ENCODE results near the gene SUGCT. TPM values are rescaled to one million over a fixed set of nuclear protein-coding genes. Genes with fewer than 3 reads are reported as not detected.

The SUGCT gene
- polyA plus RNA-seq, 1 of the 3 experiments (the other 2 are of a cell fraction) = 53.7 TPM

GRCh38 chr7:40836218-40836617, 701.4 kb downstream of the SUGCT start:
- no peaks in the 10 kb centered on the region for H3K27me3 ChIP-seq (ENCODE audit: insufficient read depth)
- peaks cover 23% of the 10 kb centered on the region; the same call in 1 of the 2 replicates for H3K79me2 ChIP-seq (ENCODE audit: insufficient read depth)
- H3K27ac ChIP-seq (ENCODE audit: low read depth in 2 of 2, low read length in 1 of 2) = no peak overlapping the region
- no peak overlapping the region for H3K9ac ChIP-seq
- TF ChIP-seq GATA2 (CRISPR knock-in tag; IDR thresholded peaks at IDR 0.05) (no peak), POLR2AphosphoS5 (IDR thresholded peaks at IDR 0.05; ENCODE audit: low read depth, low read length) (no peak), RXRA (IDR thresholded peaks at IDR 0.05; ENCODE audit: borderline replicate concordance, low read depth) (no peak)
- H3K4me3 ChIP-seq (ENCODE audit: low read depth in 2 of 2, low read length in 1 of 2) = no peak overlapping the region
- 87% methylated on average over 6 of the region's 6 CpGs for WGBS (ENCODE audit: low lambda C conversion rate)
- H3K4me2 ChIP-seq = no peak overlapping the region
- H3K36me3 ChIP-seq (replicated peaks in 1 of 2; ENCODE audit: control insufficient read depth in 1 of 2, insufficient read depth in 2 of 2, low read length in 1 of 2) = peaks cover 8 to 28% of the 10 kb centered on the region in 2 experiments
- H3F3A ChIP-seq (replicated peaks; ENCODE audit: insufficient read depth) = peaks cover 12% of the 10 kb centered on the region
- H3K9me2 ChIP-seq = no peaks in the 10 kb centered on the region
- H3K4me1 ChIP-seq (ENCODE audit: control insufficient read depth in 1 of 2, insufficient read depth in 2 of 2, low read depth in 1 of 2, low read length in 1 of 2) = no peaks in the 10 kb centered on the region
- H3K9me3 ChIP-seq = peaks cover 22% of the 10 kb centered on the region
- no peak overlapping the region for H2AFZ ChIP-seq (ENCODE audit: low read depth)
- no peak for DNase-seq
- ChIA-PET CTCF (no interaction called here), POLR2A (no interaction called here)
- no peaks in the 10 kb centered on the region for H4K20me1 ChIP-seq (ENCODE audit: insufficient read depth)

DNA sequence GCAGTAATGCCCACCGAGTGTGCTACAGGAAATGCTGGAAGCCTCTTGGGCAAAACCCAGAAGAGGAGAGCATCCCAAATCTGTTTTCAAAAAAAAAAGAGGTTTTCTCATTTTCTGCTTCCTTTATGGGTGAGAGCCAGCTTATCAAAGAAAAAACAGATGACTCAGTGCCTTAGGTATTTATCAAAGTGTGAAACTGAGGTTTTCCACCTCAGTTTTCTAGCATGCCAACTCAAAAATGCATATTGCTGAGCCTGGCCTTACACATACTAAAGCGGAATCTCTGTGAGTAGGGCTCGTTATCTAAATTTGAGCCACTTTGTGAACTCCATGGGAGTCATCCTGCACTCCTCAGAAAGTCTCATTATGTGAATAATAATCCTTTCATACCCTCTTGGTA, 705.1 kb downstream of the SUGCT start:
- Histone ChIP-seq H3K27ac (ENCODE audit: low read depth in 2 of 2, low read length in 1 of 2) (no peak overlapping the region), H3K79me2 (ENCODE audit: insufficient read depth) (peaks cover 23% of the 10 kb centered on the region; the same call in 1 of the 2 replicates), H4K20me1 (ENCODE audit: insufficient read depth) (no peaks in the 10 kb centered on the region), H3K36me3 (replicated peaks in 1 of 2; ENCODE audit: control insufficient read depth in 1 of 2, insufficient read depth in 2 of 2, low read length in 1 of 2) (peaks cover 8 to 47% of the 10 kb centered on the region in 2 experiments), H3F3A (replicated peaks; ENCODE audit: insufficient read depth) (peaks cover 12% of the 10 kb centered on the region), H3K4me1 (ENCODE audit: control insufficient read depth in 1 of 2, insufficient read depth in 2 of 2, low read depth in 1 of 2, low read length in 1 of 2) (no peaks in the 10 kb centered on the region), H3K9me3 (peaks cover 37% of the 10 kb centered on the region), H3K4me2 (no peak overlapping the region), H3K9ac (no peak overlapping the region), H2AFZ (ENCODE audit: low read depth) (no peak overlapping the region), H3K27me3 (ENCODE audit: insufficient read depth) (no peaks in the 10 kb centered on the region), H3K4me3 (ENCODE audit: low read depth in 2 of 2, low read length in 1 of 2) (no peak overlapping the region), H3K9me2 (no peaks in the 10 kb centered on the region)
- DNase-seq = no peak
- WGBS (ENCODE audit: low lambda C conversion rate) = 59% methylated on average over 3 of the region's 3 CpGs
- TF ChIP-seq MEF2A (IDR thresholded peaks at IDR 0.05; ENCODE audit: borderline replicate concordance, low read depth) (no peak), RXRA (IDR thresholded peaks at IDR 0.05; ENCODE audit: borderline replicate concordance, low read depth) (no peak), CHD2 (IDR thresholded peaks at IDR 0.05; ENCODE audit: low read length, partially characterized antibody) (no peak), CTCF (IDR thresholded peaks at IDR 0.05) (no peak), GATA2 (CRISPR knock-in tag; IDR thresholded peaks at IDR 0.05) (no peak), RAD21 (IDR thresholded peaks at IDR 0.05; ENCODE audit: low read length) (no peak), RCOR1 (IDR thresholded peaks at IDR 0.05; ENCODE audit: low read length) (no peak), TCF12 (IDR thresholded peaks at IDR 0.05) (no peak), EZH2phosphoT487 (IDR thresholded peaks at IDR 0.05; ENCODE audit: borderline replicate concordance, low read depth) (no peak), NFIC (IDR thresholded peaks at IDR 0.05; ENCODE audit: borderline replicate concordance) (no peak), GABPA (IDR thresholded peaks at IDR 0.05; ENCODE audit: low read depth) (no peak), NRF1 (IDR thresholded peaks at IDR 0.05; ENCODE audit: low read depth, low read length) (no peak), MAX (IDR thresholded peaks at IDR 0.05; ENCODE audit: low read depth) (no peak)
- TF ChIP-seq, protein P1, sequence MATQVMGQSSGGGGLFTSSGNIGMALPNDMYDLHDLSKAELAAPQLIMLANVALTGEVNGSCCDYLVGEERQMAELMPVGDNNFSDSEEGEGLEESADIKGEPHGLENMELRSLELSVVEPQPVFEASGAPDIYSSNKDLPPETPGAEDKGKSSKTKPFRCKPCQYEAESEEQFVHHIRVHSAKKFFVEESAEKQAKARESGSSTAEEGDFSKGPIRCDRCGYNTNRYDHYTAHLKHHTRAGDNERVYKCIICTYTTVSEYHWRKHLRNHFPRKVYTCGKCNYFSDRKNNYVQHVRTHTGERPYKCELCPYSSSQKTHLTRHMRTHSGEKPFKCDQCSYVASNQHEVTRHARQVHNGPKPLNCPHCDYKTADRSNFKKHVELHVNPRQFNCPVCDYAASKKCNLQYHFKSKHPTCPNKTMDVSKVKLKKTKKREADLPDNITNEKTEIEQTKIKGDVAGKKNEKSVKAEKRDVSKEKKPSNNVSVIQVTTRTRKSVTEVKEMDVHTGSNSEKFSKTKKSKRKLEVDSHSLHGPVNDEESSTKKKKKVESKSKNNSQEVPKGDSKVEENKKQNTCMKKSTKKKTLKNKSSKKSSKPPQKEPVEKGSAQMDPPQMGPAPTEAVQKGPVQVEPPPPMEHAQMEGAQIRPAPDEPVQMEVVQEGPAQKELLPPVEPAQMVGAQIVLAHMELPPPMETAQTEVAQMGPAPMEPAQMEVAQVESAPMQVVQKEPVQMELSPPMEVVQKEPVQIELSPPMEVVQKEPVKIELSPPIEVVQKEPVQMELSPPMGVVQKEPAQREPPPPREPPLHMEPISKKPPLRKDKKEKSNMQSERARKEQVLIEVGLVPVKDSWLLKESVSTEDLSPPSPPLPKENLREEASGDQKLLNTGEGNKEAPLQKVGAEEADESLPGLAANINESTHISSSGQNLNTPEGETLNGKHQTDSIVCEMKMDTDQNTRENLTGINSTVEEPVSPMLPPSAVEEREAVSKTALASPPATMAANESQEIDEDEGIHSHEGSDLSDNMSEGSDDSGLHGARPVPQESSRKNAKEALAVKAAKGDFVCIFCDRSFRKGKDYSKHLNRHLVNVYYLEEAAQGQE (IDR thresholded peaks at IDR 0.05; ENCODE audit: low read depth, low read length) = no peak
- POLR2A ChIA-PET = no interaction called here
- CTCF ChIA-PET = no interaction called here

Data from SK-N-SH (cell line).